Pancreas (tissue), 10 donors: ENCODE results near the gene AKR1A1. TPM values are rescaled to one million over a fixed set of nuclear protein-coding genes. Genes with fewer than 3 reads are reported as not detected.

Source experiments
- ATAC-seq, 4 donors: fragments of 200-7000 bp; cut with Tn5 transposase; one replicate each; pipeline versions ENCODE4 v1.8.0 to v1.9.1; 2020; ENCODE audit warnings: mild to moderate bottlenecking in 4 of 4, moderate library complexity in 4 of 4
- DNase-seq, 6 donors: peaks; one replicate each; pipeline ENCODE4 v3.0.0-alpha.2; 2020
- FAIRE-seq: peaks from 2 replicates; lab custom pipeline; 2012; peaks lifted over from hg19 to GRCh38; lab: Jason Lieb, UNC
- H3K27ac ChIP-seq, 4 donors: fragments of 200-600 bp; sonication (generic); 1 replicate in 3 of 4; 2 replicates in 1 of 4; pipeline versions ENCODE4 v1.5.0 to v1.8.0; 2020
- H3K27me3 ChIP-seq, 4 donors: fragments of 200-600 bp; one replicate each; pipeline ENCODE4 v1.8.0; 2021
- H3K36me3 ChIP-seq, 3 donors: fragments of 200-600 bp; sonication (generic) in 1 of 3; one replicate each; pipeline versions ENCODE4 v1.5.0 to v1.8.0; 2020 to 2021
- H3K4me1 ChIP-seq, 3 donors: fragments of 200-600 bp; one replicate each; pipeline ENCODE4 v1.8.0; 2021
- H3K4me3 ChIP-seq, 4 donors: fragments of 200-600 bp; sonication (generic) in 2 of 4; one replicate each; pipeline versions ENCODE4 v1.5.0 to v1.8.0; 2020 to 2021
- H3K9me3 ChIP-seq, 4 donors: fragments of 200-600 bp; one replicate each; pipeline ENCODE4 v1.8.0; 2021
- WGBS, 2 donors: extraction: QIAGEN DNeasy Blood & Tissue Kit; methylation state at CpG; one replicate each; pipeline ENCODE4 v1.1.7; 2013; 5-methylcytosine and 5-hydroxymethylcytosine counted together
- intact Hi-C, 3 donors: fragments of 100-400 bp; cut with DNase I; formaldehyde crosslinking; loops; one replicate each; pipeline versions ENCODE4 v1.11.1 to v1.14.2; 2022
- polyA plus RNA-seq, 2 donors: library from polyadenylated mRNA; stranded (reverse); fragments of 200-250 nt; gene quantifications; one replicate each; pipeline ENCODE4 v1.2.3, GENCODE V29; 2013
- total RNA-seq, 6 donors: library from RNA; stranded (reverse); fragmentation: NEBNext Ultra II Directional in 4 of 6; extraction: Animal tissue kit (Norgen Biotek cat#: 25700) in 4 of 6; gene quantifications; one replicate each; pipeline versions ENCODE4 v1.2.1 to v1.2.4, GENCODE V29; 2021 to 2023
- TF ChIP-seq, protein P1 (sequence below), 4 donors: fragments of 200-600 bp; sonication (generic) in 3 of 4; IDR thresholded peaks; one replicate each; pipeline versions ENCODE4 v1.5.0 to v1.8.0; 2021; ENCODE audit warnings: antibody characterized with exemption in 4 of 4
- donor health status: healthy with polysubstance abuse.
- donor health status: DM: no; HTN: no; CAD: no; lungs with moderate emphysema.
- donor health status: DM: no; HTN: no; CAD: no.
- donor health status: control.
- donor health status: control.
- donor health status: Bipolar disorder and iron deficiency.
- donor health status: DM: yes; HTN: yes; CAD: no.
- donor health status: DM: no; HTN: no; CAD: no.
- donor health status: DM: no; HTN: no; CAD: no.
- donor health status: DM: yes; HTN: yes; CAD: no.

AKR1A1 gene
- total and polyA plus RNA-seq, 8 donors, result 77.6 to 138 (median 124) TPM

DNA sequence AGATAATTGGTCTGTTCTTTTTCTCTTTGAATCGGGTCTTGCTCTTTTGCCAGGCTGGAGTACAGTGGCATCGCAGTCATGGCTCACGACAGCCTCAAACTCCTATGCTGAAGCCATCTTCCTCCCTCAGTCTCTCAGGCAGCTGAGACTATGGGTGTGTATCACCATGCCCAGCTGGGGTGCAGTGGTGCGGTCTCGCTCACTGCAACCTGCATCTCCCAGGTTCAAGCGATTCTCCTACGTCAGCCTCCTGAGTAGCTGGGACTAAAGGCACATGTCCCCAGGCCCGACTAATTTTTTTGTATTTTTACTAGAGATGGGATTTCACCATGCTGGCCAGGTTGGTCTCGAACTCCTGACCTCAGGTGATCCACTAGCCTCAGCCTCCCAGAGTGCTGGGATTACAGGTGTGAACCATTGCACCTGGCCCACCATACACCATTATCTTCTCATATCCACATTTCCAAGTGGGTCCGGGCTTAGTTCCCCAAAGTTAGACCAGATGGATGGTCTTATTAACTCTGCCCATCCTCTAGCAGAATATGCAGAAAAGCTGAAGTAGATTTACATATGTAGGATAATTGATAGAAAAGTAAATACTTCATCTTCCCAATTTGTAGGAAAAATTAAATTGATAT lies 60.1 kb downstream of the AKR1A1 start:
- intact Hi-C loops, result no loop called here
- Histone ChIP-seq H3K27me3 (no peaks in the 10 kb centered on the region), H3K36me3 (peaks cover 0 to 25% (median 12%) of the 10 kb centered on the region in 3 donors), H3K4me1 (no peaks in the 10 kb centered on the region), H3K9me3 (no peaks in the 10 kb centered on the region), H3K27ac (no peak overlapping the region), H3K4me3 (no peak overlapping the region)
- FAIRE-seq (no peak), DNase-seq (no peak), ATAC-seq (no peak)
- 96% methylated on average over 10 of the region's 10 CpGs for WGBS, 2 donors
- TF ChIP-seq, protein P1, sequence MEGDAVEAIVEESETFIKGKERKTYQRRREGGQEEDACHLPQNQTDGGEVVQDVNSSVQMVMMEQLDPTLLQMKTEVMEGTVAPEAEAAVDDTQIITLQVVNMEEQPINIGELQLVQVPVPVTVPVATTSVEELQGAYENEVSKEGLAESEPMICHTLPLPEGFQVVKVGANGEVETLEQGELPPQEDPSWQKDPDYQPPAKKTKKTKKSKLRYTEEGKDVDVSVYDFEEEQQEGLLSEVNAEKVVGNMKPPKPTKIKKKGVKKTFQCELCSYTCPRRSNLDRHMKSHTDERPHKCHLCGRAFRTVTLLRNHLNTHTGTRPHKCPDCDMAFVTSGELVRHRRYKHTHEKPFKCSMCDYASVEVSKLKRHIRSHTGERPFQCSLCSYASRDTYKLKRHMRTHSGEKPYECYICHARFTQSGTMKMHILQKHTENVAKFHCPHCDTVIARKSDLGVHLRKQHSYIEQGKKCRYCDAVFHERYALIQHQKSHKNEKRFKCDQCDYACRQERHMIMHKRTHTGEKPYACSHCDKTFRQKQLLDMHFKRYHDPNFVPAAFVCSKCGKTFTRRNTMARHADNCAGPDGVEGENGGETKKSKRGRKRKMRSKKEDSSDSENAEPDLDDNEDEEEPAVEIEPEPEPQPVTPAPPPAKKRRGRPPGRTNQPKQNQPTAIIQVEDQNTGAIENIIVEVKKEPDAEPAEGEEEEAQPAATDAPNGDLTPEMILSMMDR (IDR thresholded peaks at IDR 0.05), result no peak

DNA sequence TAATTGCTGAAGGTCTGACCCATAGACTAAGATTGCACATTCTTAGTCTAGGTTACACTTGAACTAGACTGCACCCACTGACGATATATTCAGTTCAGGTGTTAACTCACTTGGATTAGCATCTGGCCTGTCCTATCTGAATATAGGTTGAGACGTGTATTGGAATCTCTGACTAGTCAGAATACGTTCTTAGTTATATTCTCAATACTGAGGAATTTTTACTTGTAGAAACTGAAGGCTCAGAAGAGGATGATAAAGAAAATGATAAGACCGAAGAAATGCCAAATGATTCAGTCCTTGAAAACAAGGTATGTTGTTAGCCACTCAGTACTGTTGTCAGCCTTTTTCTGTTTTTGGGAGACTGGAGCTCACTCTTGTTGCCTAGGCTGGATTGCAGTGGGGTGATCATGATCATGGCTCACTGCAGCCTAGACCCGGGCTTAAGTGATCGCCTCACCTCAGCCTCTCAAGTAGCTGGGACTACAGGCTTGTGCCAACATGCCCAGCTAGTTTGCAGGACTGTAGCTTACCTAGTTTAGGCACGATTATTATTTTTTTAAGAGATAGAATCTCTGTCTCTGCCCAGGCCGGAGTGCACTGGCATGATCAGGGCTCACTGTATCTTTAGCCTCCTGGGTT lies 62.4 kb downstream of the AKR1A1 start:
- intact Hi-C loops, result no loop called here
- Histone ChIP-seq H3K4me1 (no peaks in the 10 kb centered on the region), H3K9me3 (no peaks in the 10 kb centered on the region), H3K27me3 (no peaks in the 10 kb centered on the region), H3K36me3 (peaks cover 0 to 32% (median 30%) of the 10 kb centered on the region in 3 donors), H3K4me3 (no peak overlapping the region), H3K27ac (no peak overlapping the region)
- TF ChIP-seq, protein P1 (IDR thresholded peaks at IDR 0.05), result no peak
- FAIRE-seq (no peak), ATAC-seq (no peak), DNase-seq (no peak)
- WGBS, 2 donors, result 79 to 89% methylated on average over 8 of the region's 8 CpGs

DNA sequence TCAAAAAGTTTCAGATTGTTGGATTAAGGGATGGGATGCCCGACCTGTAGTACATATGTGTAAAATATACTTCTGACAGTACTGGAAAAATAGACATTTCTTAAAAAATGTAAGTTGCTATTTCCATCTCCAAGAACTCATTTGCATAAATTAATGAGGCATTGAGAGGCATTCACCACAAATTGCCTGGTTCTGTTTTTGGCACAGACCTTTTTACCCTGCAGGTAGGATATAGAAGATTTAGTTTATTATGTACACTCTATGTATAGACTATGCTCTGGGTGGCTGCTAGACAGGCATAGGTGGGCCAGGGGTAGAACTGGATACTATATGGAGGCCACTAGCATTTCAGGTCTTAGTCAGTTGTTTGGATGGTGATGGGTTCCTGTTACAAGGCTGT lies 65.3 kb downstream of the AKR1A1 start:
- Histone ChIP-seq H3K4me3 (no peak overlapping the region), H3K9me3 (no peaks in the 10 kb centered on the region), H3K36me3 (peaks cover 0 to 32% (median 30%) of the 10 kb centered on the region in 3 donors), H3K27me3 (no peaks in the 10 kb centered on the region), H3K4me1 (no peaks in the 10 kb centered on the region), H3K27ac (no peak overlapping the region)
- intact Hi-C loops, result no loop called here
- TF ChIP-seq, protein P1 (IDR thresholded peaks at IDR 0.05), result no peak
- ATAC-seq (no peak), FAIRE-seq (no peak), DNase-seq (no peak)
- 87 to 93% methylated on average over 1 of the region's 1 CpG for WGBS, 2 donors

DNA sequence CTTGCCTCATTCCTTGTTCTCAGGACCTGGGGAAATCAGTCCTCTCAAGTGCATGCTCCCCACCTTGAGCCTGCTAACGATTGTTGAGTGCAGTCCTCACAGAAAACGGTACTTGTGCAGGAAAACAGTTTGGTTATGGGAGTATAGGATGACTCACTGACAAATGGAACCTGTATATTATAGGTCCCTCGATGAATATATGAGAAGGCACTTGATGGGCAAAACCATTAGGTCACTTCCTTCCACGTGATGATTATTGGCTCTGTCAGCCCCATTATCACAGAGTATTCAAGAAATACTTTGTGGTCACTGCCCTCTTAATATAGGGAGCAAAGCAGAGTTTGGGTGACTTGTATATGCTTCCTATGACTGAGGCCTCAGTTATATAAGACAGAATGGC lies 67.0 kb downstream of the AKR1A1 start:
- FAIRE-seq (no peak), DNase-seq (no peak), ATAC-seq (no peak)
- Histone ChIP-seq H3K4me3 (no peak overlapping the region), H3K4me1 (no peaks in the 10 kb centered on the region), H3K36me3 (peaks cover 0 to 32% (median 30%) of the 10 kb centered on the region in 3 donors), H3K27me3 (no peaks in the 10 kb centered on the region), H3K27ac (no peak overlapping the region), H3K9me3 (no peaks in the 10 kb centered on the region)
- TF ChIP-seq, protein P1 (IDR thresholded peaks at IDR 0.05), result no peak
- WGBS, 2 donors, result 74 to 80% methylated on average over 4 of the region's 4 CpGs
- intact Hi-C loops, result no loop called here
